ENCODE results near the gene NDUFB3.

The NDUFB3 gene

DNA sequence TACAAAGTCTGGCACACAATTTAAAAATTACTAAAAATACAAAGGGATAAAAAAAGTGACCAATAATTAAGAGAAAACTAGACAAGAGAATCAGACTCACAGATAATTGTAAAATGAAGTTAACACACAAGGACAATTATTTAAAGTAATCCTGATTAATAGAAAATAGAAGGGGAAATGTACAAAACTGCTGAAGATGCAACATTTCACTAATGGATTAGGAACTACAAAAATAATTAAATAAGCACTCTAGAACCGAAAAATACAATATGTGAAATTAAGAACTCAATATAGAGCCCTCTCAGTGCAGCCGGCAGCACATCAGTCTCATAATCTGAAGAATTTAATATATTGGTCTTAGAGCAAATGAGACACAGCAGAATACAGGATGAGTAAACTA lies 24.9 kb upstream of the NDUFB3 start:
- Histone ChIP-seq H3K4me3 (ENCODE audit: low read length, poor library complexity, severe bottlenecking) (no peak overlapping the region), H3K4me1 (ENCODE audit: insufficient read depth, low read length, poor library complexity, severe bottlenecking) (no peaks in the 10 kb centered on the region), H3K79me2 (ENCODE audit: insufficient read depth, low read length) (peaks cover 44% of the 10 kb centered on the region), H3K9me2 (replicated peaks; ENCODE audit: low read depth, low read length) (no peaks in the 10 kb centered on the region), H2AFZ (ENCODE audit: low read length) (no peak overlapping the region), H3K36me3 (ENCODE audit: insufficient read depth, low read length) (peaks cover 13% of the 10 kb centered on the region), H3K9ac (ENCODE audit: low read depth, low read length, poor library complexity, severe bottlenecking) (no peak overlapping the region), H3K27me3 (ENCODE audit: insufficient read depth, low read length, poor library complexity, severe bottlenecking) (no peaks in the 10 kb centered on the region), H3K4me2 (ENCODE audit: low read depth, low read length, poor library complexity, severe bottlenecking) (no peak overlapping the region), H4K20me1 (ENCODE audit: insufficient read depth, low read length, poor library complexity, severe bottlenecking) (no peaks in the 10 kb centered on the region), H3F3A (ENCODE audit: low read depth) (no peaks in the 10 kb centered on the region), H3K9me3 (ENCODE audit: insufficient read depth, low read depth, low read length) (0 out of 2 replicates have a peak, but pooled peaks cover 5% of the 10 kb centered on the region)
- TF ChIP-seq, protein P1, sequence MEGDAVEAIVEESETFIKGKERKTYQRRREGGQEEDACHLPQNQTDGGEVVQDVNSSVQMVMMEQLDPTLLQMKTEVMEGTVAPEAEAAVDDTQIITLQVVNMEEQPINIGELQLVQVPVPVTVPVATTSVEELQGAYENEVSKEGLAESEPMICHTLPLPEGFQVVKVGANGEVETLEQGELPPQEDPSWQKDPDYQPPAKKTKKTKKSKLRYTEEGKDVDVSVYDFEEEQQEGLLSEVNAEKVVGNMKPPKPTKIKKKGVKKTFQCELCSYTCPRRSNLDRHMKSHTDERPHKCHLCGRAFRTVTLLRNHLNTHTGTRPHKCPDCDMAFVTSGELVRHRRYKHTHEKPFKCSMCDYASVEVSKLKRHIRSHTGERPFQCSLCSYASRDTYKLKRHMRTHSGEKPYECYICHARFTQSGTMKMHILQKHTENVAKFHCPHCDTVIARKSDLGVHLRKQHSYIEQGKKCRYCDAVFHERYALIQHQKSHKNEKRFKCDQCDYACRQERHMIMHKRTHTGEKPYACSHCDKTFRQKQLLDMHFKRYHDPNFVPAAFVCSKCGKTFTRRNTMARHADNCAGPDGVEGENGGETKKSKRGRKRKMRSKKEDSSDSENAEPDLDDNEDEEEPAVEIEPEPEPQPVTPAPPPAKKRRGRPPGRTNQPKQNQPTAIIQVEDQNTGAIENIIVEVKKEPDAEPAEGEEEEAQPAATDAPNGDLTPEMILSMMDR (conservative IDR thresholded peaks at IDR 0.05; ENCODE audit: low read length) = no peak
- TF ChIP-seq EZH2phosphoT487 (IDR thresholded peaks at IDR 0.05; ENCODE audit: borderline replicate concordance) = no peak

DNA sequence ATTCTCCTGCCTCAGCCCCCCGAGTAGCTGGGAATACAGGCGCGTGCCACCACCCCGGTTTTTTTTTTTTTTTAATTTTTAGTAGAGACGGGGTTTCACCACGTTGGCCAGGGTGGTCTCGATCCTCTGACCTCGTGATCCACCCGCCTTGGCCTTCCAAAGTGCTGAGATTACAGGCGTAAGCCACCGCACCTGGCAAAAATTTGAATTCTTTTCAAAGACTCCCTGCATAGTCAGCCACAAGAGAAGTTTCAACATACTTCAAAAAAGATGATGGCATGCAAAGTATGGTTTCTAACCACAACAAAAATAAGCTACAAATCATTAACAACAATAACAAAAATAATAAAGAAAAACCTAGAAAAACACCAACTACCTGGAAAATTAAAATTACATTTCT lies 22.3 kb upstream of the NDUFB3 start:
- H3K4me3 ChIP-seq (ENCODE audit: low read length, poor library complexity, severe bottlenecking) = no peak overlapping the region
- no peak overlapping the region for H3K9ac ChIP-seq (ENCODE audit: low read depth, low read length, poor library complexity, severe bottlenecking)

DNA sequence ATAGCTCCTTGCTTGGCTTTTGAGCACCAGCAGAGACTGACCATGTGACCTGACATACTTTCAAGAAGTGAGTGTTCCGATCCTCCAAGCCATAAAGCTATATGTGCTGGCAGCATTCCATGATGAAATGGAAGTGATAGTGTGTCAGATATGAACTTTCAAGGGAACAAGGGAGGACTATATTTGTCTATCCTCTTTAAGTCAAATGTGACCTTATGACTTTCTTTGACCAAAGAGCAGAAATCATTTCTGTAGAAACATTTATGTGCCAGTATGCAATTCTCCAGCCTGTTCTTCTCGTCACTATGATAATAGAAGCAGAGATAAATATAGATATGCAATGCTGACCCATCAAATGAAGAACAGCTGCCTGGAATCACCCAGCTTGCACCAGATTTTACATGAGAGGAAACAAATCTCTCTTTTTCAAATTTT lies 14.7 kb upstream of the NDUFB3 start:
- Histone ChIP-seq H4K20me1 (ENCODE audit: insufficient read depth, low read length, poor library complexity, severe bottlenecking) (no peaks in the 10 kb centered on the region), H3K9me2 (replicated peaks; ENCODE audit: low read depth, low read length) (no peaks in the 10 kb centered on the region), H3K4me2 (ENCODE audit: low read depth, low read length, poor library complexity, severe bottlenecking) (no peak overlapping the region), H3F3A (ENCODE audit: low read depth) (no peaks in the 10 kb centered on the region), H3K9me3 (ENCODE audit: insufficient read depth, low read depth, low read length) (no peaks in the 10 kb centered on the region), H3K36me3 (ENCODE audit: insufficient read depth, low read length) (no peaks in the 10 kb centered on the region; the same call in 1 of the 2 replicates), H3K4me1 (ENCODE audit: insufficient read depth, low read length, poor library complexity, severe bottlenecking) (no peaks in the 10 kb centered on the region), H2AFZ (ENCODE audit: low read length) (no peak overlapping the region), H3K79me2 (ENCODE audit: insufficient read depth, low read length) (peaks cover 80% of the 10 kb centered on the region; the same call in 1 of the 2 replicates), H3K9ac (ENCODE audit: low read depth, low read length, poor library complexity, severe bottlenecking) (no peak overlapping the region), H3K4me3 (ENCODE audit: low read length, poor library complexity, severe bottlenecking) (no peak overlapping the region), H3K27me3 (ENCODE audit: insufficient read depth, low read length, poor library complexity, severe bottlenecking) (no peaks in the 10 kb centered on the region)
- no peak for TF ChIP-seq EZH2phosphoT487 (IDR thresholded peaks at IDR 0.05; ENCODE audit: borderline replicate concordance)
- TF ChIP-seq, protein P1 (conservative IDR thresholded peaks at IDR 0.05; ENCODE audit: low read length) = no peak

More for the DNA sequence above, 22.3 kb upstream of the NDUFB3 start:
- H2AFZ ChIP-seq (ENCODE audit: low read length) = no peak overlapping the region
- TF ChIP-seq, protein P1 (conservative IDR thresholded peaks at IDR 0.05; ENCODE audit: low read length) = no peak
- TF ChIP-seq EZH2phosphoT487 (IDR thresholded peaks at IDR 0.05; ENCODE audit: borderline replicate concordance) = no peak
- no peaks in the 10 kb centered on the region for H3K4me1 ChIP-seq (ENCODE audit: insufficient read depth, low read length, poor library complexity, severe bottlenecking)
- H4K20me1 ChIP-seq (ENCODE audit: insufficient read depth, low read length, poor library complexity, severe bottlenecking) = no peaks in the 10 kb centered on the region
- no peaks in the 10 kb centered on the region for H3F3A ChIP-seq (ENCODE audit: low read depth)
- H3K27me3 ChIP-seq (ENCODE audit: insufficient read depth, low read length, poor library complexity, severe bottlenecking) = no peaks in the 10 kb centered on the region
- peaks cover 64% of the 10 kb centered on the region for H3K79me2 ChIP-seq (ENCODE audit: insufficient read depth, low read length)
- H3K36me3 ChIP-seq (ENCODE audit: insufficient read depth, low read length) = peaks cover 10% of the 10 kb centered on the region
- no peak overlapping the region for H3K4me2 ChIP-seq (ENCODE audit: low read depth, low read length, poor library complexity, severe bottlenecking)
- H3K9me2 ChIP-seq (replicated peaks; ENCODE audit: low read depth, low read length) = no peaks in the 10 kb centered on the region
- H3K9me3 ChIP-seq (ENCODE audit: insufficient read depth, low read depth, low read length) = 0 out of 2 replicates have a peak, but pooled peaks cover 5% of the 10 kb centered on the region
